G401 (cell line): ENCODE results near the gene L3MBTL4. TPM values are rescaled to one million over a fixed set of nuclear protein-coding genes. Genes with fewer than 3 reads are reported as not detected.
"Not testable (repeated sequence)": the region's sequence is repeated elsewhere in the genome, so short reads cannot be mapped to it uniquely, and the experiment has no call there.

ENCODE experiments used
- DNase-seq: peaks from one replicate; pipeline ENCODE4 v3.0.0-alpha.2; 2015; ENCODE audit warnings: low spot score
- in situ Hi-C: cut with HindIII; loops from 2 replicates; pipeline ENCODE4 v1.10.0; 2016; ENCODE audit warnings: low sequenced_read_pairs, mixed read lengths
- total RNA-seq: library from RNA; depleted of rRNA; stranded (reverse); fragments of >200 nt; shearing (Covaris generic); gene quantifications from 2 replicates; pipeline ENCODE4 v1.2.3, GENCODE V29; 2014

The L3MBTL4 gene
- total RNA-seq, 1 experiment from 2014 or later, result not detected

- DNase-seq, result peak; percentile 34
- in situ Hi-C loops, result no loop called here
These were observed 195.5 kb downstream of the L3MBTL4 start for GRCh38 chr18:6219116-6219717.

- DNase-seq, result no peak
- in situ Hi-C loops, result no loop called here
These were observed 198.8 kb downstream of the L3MBTL4 start for GRCh38 chr18:6215888-6216287.

GRCh38 chr18:6211174-6211504, 203.6 kb downstream of the L3MBTL4 start:
- in situ Hi-C loops, result no loop called here
- no peak for DNase-seq

GRCh38 chr18:6210349-6211173, 204.2 kb downstream of the L3MBTL4 start:
- in situ Hi-C loops, result no loop called here

GRCh38 chr18:6207941-6208340, 206.8 kb downstream of the L3MBTL4 start:
- no peak for DNase-seq
- in situ Hi-C loops, result no loop called here

More at GRCh38 chr18:6210349-6211173, 204.2 kb downstream of the L3MBTL4 start:
- DNase-seq, result no peak

GRCh38 chr18:6207116-6207515, 207.6 kb downstream of the L3MBTL4 start:
- in situ Hi-C loops, result no loop called here
- DNase-seq, result peak; percentile 84

GRCh38 chr18:6205706-6206105, 209.0 kb downstream of the L3MBTL4 start:
- in situ Hi-C loops, result no loop called here
- peak; percentile 12 for DNase-seq

GRCh38 chr18:6204476-6204875, 210.2 kb downstream of the L3MBTL4 start:
- in situ Hi-C loops, result no loop called here
- DNase-seq, result peak; percentile 10

GRCh38 chr18:6203791-6204190, 210.9 kb downstream of the L3MBTL4 start:
- DNase-seq, result peak; percentile 94
- in situ Hi-C loops, result no loop called here

- in situ Hi-C loops, result no loop called here
- peak; percentile 11 for DNase-seq
These were observed 211.8 kb downstream of the L3MBTL4 start for GRCh38 chr18:6202861-6203260.

- no peak for DNase-seq
- in situ Hi-C loops, result no loop called here
These were observed 214.4 kb downstream of the L3MBTL4 start for GRCh38 chr18:6200204-6200774.

- in situ Hi-C loops, result no loop called here
These were observed 214.9 kb downstream of the L3MBTL4 start for GRCh38 chr18:6199777-6200176.

GRCh38 chr18:6198585-6198984, 216.1 kb downstream of the L3MBTL4 start:
- no peak for DNase-seq
- in situ Hi-C loops, result no loop called here

More at GRCh38 chr18:6199777-6200176, 214.9 kb downstream of the L3MBTL4 start:
- no peak for DNase-seq

GRCh38 chr18:6194640-6195039, 220.1 kb downstream of the L3MBTL4 start:
- in situ Hi-C loops, result no loop called here
- DNase-seq, result no peak

- DNase-seq, in situ Hi-C loops: not testable (repeated sequence)
These were observed 228.9 kb downstream of the L3MBTL4 start for GRCh38 chr18:6185782-6186181.

GRCh38 chr18:6174983-6175745, 239.5 kb downstream of the L3MBTL4 start:
- DNase-seq, result no peak
- in situ Hi-C loops, result no loop called here

GRCh38 chr18:6170604-6171003, 244.1 kb downstream of the L3MBTL4 start:
- in situ Hi-C loops, result no loop called here
- DNase-seq, result no peak

- no peak for DNase-seq
- in situ Hi-C loops, result no loop called here
These were observed 253.2 kb downstream of the L3MBTL4 start for GRCh38 chr18:6161549-6161948.

GRCh38 chr18:6159426-6159825, 255.3 kb downstream of the L3MBTL4 start:
- in situ Hi-C loops, result no loop called here
- DNase-seq, result no peak

GRCh38 chr18:6158958-6159357, 255.8 kb downstream of the L3MBTL4 start:
- in situ Hi-C loops, result no loop called here
- DNase-seq, result no peak
